Activated T-cell treated with anti-CD3 and anti-CD28 coated beads, Interleukin-2, amount 50 U/mL, for 48 hours (primary cell): ENCODE data around the gene KCNT1.

Experiments
- DNase-seq, 2 experiments: peaks; one replicate each; pipeline ENCODE4 v3.0.0-alpha.2; 2020

KCNT1 gene

GRCh38 chr9:135825435-135826187 is 123.6 kb downstream of the KCNT1 start:
- DNase-seq: no peak

GRCh38 chr9:135826188-135826545 is 124.2 kb downstream of the KCNT1 start:
- no peak for DNase-seq

- DNase-seq: no peak
Measured at GRCh38 chr9:135827301-135827700, 125.3 kb downstream of the KCNT1 start.

- no peak for DNase-seq
Measured at GRCh38 chr9:135827866-135828580, 126.0 kb downstream of the KCNT1 start.

GRCh38 chr9:135828656-135829055 is 126.7 kb downstream of the KCNT1 start:
- no peak for DNase-seq

- DNase-seq: no peak
Measured at GRCh38 chr9:135830496-135830895, 128.5 kb downstream of the KCNT1 start.

- no peak for DNase-seq
Measured at GRCh38 chr9:135833864-135834263, 131.9 kb downstream of the KCNT1 start.

GRCh38 chr9:135835131-135835530 is 133.1 kb downstream of the KCNT1 start:
- DNase-seq: no peak

GRCh38 chr9:135839516-135839915 is 137.5 kb downstream of the KCNT1 start:
- DNase-seq: no peak

- DNase-seq: no peak
Measured at GRCh38 chr9:135840107-135840506, 138.1 kb downstream of the KCNT1 start.

GRCh38 chr9:135840539-135840938 is 138.6 kb downstream of the KCNT1 start:
- DNase-seq: no peak
